NOMO-1 treated with DMSO at 0.1 percent for 48 hours (cell line): ENCODE data around the gene RAB20.
A peak's percentile ranks its signal among the peaks of the same experiment; 100 is the strongest.
"Not testable (repeated sequence)": the region's sequence is repeated elsewhere in the genome, so short reads cannot be mapped to it uniquely, and the experiment has no call there.

Experiments used
- DNase-seq: peaks from one replicate; lab custom pipeline; 2025; ENCODE audit not compliant: unreplicated experiment; lab: John Stamatoyannopoulos, UW

RAB20 gene

GRCh38 chr13:110561344-110562035, at the start of gene RAB20:
Gene RAB20, minus strand, starts transcription at chr13:110561722. Its CDS starts 203 bp downstream, at chr13:110561519.
- peak; percentile 79 for DNase-seq

DNA sequence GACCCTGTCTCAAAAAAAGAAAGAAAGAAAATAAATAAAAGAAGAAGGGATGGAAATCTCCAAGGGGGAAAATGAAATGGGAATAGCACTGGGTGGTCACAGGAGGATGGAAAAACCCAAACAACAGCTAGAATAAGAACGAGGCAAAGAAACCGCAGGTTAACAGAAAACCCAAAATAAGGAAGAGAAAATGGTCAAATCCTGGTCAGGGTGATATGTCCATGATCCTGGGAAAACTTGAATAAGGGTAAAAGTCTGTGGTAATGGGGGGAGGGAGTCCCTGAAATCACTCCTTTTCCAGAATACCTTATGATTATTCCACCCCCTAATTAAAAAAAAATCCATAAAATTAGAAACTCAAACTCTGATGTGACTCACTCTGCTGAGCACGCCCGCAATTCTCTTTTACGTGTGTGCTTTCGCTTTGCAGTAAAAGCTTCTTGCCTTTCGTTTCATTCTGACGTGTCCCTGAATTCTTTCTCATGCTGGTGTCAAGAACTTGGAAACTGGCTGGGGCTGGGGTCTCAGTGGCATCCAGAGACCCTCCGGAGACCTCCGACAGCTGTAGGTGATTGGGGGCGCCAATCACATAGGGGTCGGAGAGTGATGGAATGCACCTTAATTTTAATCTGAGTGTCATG, 49.6 kb upstream of the RAB20 start:
- peak; percentile 43 for DNase-seq

DNA sequence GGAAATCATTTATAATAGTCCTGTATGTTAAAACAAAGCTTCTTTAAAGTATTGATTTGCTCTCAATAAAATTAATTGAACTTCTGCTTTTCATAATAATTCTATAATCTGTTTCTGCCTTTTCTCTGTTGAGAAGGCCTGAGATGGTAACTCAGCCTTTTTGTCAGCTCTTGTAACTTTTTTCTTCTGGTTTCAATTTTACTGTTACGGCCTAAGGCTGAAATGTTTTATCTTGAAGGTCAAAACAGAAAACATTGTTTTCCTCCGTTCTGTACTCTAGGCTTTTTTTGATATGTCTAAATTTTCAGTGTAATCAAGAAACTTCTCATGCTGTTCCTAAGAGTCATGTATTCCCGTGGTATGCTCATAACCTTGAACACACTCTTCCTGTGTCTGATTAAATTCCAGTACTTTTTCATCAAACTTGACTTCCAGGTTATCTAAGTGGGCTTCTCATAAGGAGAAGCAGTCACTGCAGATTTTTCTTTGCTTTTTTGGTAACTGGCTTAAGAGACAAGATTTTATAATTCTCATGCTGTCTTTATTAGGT, 46.2 kb upstream of the RAB20 start:
- DNase-seq = no peak

DNA sequence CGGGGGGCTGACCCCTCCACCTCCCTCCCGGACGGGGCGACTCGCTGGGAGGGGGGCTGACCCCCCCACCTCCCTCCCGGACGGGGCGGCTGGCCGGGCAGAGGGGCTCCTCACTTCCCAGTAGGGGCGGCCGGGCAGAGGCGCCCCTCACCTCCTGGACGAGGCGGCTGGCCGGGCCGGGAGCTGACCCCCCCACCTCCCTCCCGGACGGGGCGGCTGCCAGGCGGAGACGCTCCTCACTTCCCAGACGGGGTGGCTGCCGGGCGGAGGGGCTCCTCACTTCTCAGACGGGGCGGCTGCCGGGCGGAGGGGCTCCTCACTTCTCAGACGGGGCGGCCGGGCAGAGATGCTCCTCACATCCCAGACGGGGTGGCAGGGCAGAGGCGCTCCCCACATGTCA, 44.8 kb upstream of the RAB20 start:
- not testable (repeated sequence) for DNase-seq

DNA sequence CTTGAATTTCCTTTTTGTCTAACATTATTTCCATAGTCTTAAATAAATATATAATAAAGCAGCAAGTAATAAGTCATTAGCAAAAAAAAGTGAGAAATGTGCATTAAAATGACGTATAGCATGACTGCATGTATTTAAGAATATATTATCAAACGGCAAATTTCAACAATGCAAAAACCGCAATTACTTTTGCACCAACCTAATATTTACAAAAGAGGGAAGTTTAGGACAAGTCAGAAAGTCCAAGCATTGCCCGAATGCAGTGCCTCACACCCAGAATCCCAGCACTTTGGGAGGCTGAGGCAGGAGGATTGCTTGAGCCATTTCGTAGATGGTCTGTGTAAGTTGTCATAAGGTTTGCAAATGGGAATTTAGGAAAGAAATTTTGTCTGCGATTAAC, 43.6 kb upstream of the RAB20 start:
- DNase-seq = no peak

DNA sequence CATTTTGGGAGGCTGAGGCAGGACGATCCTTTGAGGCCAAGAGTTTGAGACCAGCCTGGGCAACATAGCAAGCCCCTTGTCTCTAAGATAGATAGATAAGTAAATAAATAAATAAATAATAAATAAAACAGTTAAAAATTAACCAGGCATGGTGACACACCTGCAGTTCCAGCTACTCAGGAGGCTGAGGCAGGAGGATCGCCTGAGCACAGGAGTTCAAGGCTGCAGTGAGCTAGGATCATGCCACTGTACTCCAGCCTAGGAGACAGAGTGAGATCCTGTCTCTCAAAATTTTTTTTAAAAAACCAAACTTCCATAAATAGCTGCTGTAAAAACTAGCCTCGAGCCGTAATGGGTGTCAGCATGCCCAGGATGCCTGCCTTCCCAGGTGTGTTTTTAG, 39.5 kb upstream of the RAB20 start:
- DNase-seq = no peak

DNA sequence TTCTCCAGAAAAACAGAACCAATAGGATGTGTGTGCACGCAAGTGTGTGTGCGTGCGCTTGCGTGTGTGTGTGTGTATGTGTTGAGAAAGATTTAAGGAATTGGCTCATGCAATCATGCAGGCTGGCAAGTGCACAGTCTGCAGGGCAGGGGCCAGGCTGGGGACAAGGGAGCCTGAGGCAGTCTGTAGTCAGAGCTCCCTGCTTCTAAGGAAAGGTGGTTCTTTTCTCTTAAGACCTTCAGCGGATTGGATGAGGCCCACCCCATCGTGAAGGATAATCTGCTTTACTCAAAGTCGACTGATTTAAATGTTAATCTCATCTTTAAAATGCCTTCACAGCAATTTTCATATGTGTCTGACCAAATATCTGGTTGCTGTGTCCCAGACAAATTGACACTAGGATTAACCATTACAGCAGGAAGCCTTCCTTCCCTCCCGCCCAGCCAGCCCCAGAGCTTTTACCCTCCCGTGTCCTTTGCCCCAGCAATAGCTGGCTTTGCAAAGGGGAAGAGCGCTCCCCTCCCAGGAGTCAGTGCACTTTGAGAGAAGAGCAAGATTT, 38.8 kb upstream of the RAB20 start:
- no peak for DNase-seq

DNA sequence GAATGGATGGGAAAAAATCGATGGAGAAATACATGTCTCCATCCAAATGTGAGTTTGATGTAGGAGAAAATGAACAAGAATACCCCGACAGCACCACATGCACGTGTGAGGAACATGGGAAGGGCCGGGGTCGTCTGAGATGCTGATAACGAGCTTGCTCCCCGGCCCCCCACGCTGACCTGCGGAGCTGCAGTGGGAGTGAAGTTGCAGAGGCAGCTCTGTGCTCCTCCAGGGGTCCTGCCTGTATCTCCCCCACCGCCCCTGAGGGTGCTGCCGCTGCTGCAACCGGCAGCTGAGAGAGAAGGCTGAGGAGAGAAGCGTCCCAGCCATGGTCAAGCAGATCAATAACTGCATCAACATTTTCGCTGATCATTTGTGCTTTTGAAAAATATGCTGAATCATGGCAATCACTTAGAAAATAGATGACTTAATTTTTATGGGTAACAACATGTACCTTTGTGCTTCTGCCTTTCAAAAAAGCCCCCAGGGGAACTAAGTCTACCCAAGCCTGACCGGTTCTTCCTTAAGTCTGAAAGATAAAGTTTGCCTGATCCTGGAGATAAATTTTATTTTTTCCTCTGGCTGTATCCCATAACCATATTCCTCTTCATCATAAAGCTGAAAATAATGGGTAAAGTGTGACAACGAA, 35.6 kb upstream of the RAB20 start:
- DNase-seq = no peak

DNA sequence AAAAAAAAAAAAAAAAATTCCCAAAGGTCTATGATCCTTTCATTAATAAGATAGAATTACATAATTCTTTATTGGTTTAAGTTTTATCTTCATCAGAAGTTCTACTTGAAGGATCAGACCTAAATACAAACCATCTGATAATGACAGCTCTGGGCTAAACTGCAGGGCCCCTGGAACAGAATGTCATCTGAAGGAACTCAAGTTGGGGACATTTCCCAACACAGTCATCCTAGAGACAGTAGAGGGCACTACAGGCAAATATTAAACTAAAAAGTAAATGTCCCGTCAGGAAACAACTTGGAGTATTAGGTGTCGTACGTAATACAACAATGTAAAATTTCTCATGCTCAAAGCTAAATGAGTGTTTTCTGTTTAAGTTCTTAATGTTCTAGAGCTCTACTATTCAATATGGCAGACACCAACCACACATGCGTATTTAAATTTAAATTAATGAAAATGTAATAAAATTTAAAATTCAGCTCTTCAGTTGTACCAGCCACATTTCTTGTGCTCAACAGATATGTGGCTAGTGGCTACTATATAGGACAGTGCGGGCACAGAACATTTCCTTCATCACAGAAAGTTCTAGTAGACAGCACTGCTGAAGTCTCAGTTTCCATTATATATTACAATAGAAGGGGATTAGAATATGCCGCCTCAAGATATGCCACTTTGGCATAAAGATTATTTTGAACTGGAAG, 32.1 kb upstream of the RAB20 start:
- peak; percentile 73 for DNase-seq

GRCh38 chr13:110592665-110593064, 31.1 kb upstream of the RAB20 start:
- DNase-seq = no peak

DNA sequence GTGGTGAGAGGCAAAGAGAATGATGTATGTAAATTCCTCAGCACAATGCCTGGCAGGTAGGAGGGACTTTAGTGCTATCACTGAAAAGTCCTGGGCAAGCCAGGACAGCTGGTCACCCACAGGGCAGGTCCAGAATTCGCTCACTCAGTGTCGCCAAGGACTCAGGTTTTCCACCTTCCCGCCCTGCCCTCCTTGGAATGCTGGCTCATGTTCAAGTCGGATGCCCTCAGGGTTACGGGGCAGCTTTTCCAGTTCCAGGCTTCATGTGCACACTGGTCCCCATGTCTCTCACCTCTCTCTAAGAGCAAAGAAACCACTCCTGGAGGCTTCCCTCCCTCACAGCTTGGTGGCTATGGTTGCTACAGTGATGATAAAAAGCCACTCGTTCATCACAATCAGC, 29.1 kb upstream of the RAB20 start:
- DNase-seq = no peak

DNA sequence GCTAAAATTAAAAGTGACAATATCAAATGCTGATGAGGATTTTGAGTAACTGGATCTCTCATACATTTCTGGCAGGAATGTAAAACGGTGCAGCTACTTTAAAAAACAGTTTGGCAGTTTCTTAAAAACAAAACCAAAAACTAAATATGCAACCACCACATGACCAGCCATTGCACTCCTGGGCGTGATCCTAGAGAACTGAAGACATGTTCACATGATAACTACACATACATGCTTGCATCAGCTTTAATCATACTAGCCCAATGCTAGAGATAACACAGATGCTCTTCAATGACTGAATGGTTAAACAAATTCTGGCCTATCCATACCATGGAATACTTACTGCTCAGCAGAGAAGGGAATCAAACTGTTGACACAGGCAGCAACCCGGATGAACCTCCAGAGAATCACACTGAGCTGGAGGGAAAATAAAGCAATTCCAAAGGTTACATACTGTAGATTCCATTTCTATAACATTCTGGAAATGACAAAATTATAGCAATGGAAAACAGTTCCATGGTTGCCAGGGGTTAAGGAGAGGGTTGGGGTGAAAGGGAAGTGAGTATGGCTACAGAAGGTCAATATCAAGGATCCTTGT, 28.4 kb upstream of the RAB20 start:
- no peak for DNase-seq

DNA sequence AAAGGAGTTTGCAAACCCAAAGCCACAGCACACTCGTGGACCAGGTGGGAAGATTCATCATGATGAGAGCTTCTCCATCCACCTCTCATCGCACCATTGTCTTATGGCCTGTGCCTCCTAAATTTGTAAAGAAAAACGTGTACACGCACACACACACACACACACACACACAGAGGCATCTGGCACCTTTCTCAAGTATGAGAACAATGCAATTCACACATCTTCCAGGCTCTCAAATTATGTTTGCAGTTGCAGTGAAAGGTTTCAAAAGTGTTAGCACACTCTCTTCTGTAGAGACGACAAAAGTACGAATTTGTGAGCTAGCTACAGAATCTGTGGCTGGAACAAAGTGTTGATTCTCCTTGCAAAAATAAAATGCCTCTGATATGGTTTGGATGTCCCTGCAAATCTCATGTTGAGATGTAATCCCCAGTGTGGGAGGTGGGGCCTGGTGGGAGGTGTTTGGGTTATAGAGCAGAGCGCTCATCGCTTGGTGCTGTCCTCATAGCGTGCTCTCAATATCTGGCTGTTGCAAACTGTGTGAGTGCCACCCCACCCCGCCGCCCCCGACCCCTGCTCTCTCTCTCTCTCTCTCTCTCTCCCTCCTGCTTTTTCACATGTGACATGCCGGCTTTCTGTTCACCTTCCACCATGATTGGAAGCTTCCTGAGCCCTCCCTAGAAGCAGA, 21.8 kb upstream of the RAB20 start:
- DNase-seq = no peak

- no peak for DNase-seq
Measured at GRCh38 chr13:110582421-110582954, 21.0 kb upstream of the RAB20 start.

GRCh38 chr13:110581506-110582185, 20.1 kb upstream of the RAB20 start:
- DNase-seq = no peak

GRCh38 chr13:110580800-110581199, 19.3 kb upstream of the RAB20 start:
- DNase-seq = peak; percentile 45

DNA sequence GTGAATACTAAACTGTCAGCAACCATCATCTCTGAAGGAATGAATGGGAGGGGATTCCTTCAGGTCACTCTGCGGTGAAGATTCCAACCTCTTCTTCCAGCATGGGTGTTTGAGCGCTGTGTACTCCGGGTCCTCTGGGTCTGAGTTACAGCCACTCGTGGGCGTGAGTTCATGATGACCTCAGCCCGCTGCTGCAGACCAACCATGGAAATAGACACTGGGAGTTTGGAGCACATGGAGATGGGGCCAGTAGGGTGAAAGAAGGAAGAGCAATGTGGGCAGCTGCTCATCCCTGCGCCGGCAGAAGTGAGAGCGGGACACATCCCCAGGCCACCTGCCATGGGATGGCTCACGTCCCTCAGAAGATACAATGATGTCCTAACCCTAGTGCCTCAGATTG, 16.8 kb upstream of the RAB20 start:
- no peak for DNase-seq

DNA sequence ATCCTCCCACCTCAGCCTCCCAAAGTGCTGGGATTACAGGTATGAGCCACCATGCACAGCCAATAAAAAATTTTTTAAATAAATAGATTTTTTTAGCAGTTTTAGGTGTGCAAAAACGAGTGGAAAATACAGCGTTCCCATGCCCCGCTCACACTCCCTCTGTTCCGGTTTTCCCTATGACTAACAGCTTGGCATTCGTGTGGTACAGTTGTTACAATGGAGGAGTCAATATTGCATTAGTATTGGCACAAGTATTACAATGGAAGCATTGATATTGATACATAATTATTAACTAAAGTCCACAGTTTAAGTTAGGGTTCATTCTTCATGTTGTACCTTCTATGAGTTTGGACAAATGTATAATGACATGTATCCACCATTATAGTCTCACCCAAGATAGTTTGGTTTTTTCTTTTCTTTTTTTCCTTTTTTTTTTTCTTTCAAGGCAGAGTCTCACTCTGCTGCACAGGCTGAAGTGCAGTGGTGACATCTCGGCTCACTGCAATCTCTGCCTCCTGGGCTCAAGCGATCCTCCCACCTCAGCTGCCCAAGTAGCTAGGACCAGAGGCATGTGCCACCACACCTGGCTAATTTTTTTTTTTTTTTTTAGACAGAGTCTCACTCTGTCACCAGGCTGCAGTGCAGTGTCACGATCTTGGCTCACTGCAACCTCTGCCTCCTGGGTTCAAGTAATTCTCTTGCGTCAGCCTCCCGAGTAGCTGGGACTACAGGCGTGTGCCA, 15.4 kb upstream of the RAB20 start:
- DNase-seq = no peak

GRCh38 chr13:110576070-110576394, 14.5 kb upstream of the RAB20 start:
- no peak for DNase-seq
